Activated naive CD4-positive, alpha-beta T cell treated with anti-CD3 and anti-CD28 coated beads for 36 hours (primary cell): ENCODE results near the gene RMI2. TPM values are rescaled to one million over a fixed set of nuclear protein-coding genes. Genes with fewer than 3 reads are reported as not detected.

Experiments used
- microRNA-seq: library from miRNA; unstranded; fragments of <30 nt; microRNA quantifications from one replicate; pipeline ENCODE4 v1.2.0, GENCODE V29; 2022; ENCODE audit warnings: borderline microRNAs expressed, borderline replicate concordance
- total RNA-seq, 2 experiments: library from RNA; stranded (reverse); gene quantifications; one replicate each; pipeline ENCODE4 v1.2.3, GENCODE V29; 2021

The RMI2 gene
- total RNA-seq, 2 experiments from 2014 or later, result 82.8 to 86.2 TPM

Small RNA genes within 50 kb of the gene (microRNA-seq; reads per million reads assigned to microRNA genes)
- not detected for gene MIR548H2

Other genes starting within 250 kb of the RMI2 start
- 10 to 100 TPM; 45.1 to 45.6 TPM for gene SOCS1, start 89.3 kb upstream of the RMI2 start, total RNA-seq
- not detected for gene TNP2, start 76.1 kb upstream of the RMI2 start, total RNA-seq
- not detected for gene PRM3, start 71.8 kb upstream of the RMI2 start, total RNA-seq
- gene PRM2, start 69.0 kb upstream of the RMI2 start, total RNA-seq, result not detected
- not detected for gene PRM1, start 64.1 kb upstream of the RMI2 start, total RNA-seq
- 100 to 1,000 TPM; 171 to 174 TPM for gene LITAF, start 241.5 kb downstream of the RMI2 start, total RNA-seq